Thyroid gland (tissue), 4 donors: ENCODE results near the gene PPP3R1.

ENCODE experiments used
- CTCF ChIP-seq, 6 experiments: fragments of 200-600 bp in 3 of 6; fragments of 450-650 bp in 3 of 6; sonication (generic) in 3 of 6; IDR thresholded peaks; one replicate each; pipeline ENCODE4 v1.5.1; 2016 to 2019; ENCODE audit warnings: antibody characterized with exemption in 6 of 6, mild to moderate bottlenecking in 2 of 6, inconsistent platforms in 1 of 6, moderate library complexity in 1 of 6
- POLR2A ChIP-seq, 2 donors: fragments of 450-650 bp; IDR thresholded peaks; one replicate each; pipeline ENCODE4 v1.6.1; 2017; ENCODE audit warnings: antibody characterized with exemption in 2 of 2, mild to moderate bottlenecking in 2 of 2, moderate library complexity in 1 of 2

- TF ChIP-seq POLR2A (IDR thresholded peaks at IDR 0.05) (no peak), CTCF (IDR thresholded peaks at IDR 0.05) (no peak)
Observed at GRCh38 chr2:68203587-68203986, 48.7 kb downstream of the PPP3R1 start.
